GM19395 (cell line): ENCODE results near the gene ARGLU1.

Source experiments
- ATAC-seq: cut with Tn5 transposase; IDR thresholded peaks from one replicate; pipeline ENCODE4 v1.9.1; 2021; ENCODE audit warnings: mild to moderate bottlenecking, moderate library complexity; ENCODE audit not compliant: unreplicated experiment

ARGLU1 gene

GRCh38 chr13:106587787-106588186 is 19.9 kb upstream of the ARGLU1 start:
- ATAC-seq, result no peak

GRCh38 chr13:106586648-106587166 is 18.8 kb upstream of the ARGLU1 start:
- ATAC-seq, result no peak

- ATAC-seq, result no peak
Observed at GRCh38 chr13:106581225-106581624, 13.3 kb upstream of the ARGLU1 start.

- no peak for ATAC-seq
Observed at GRCh38 chr13:106575896-106576295, 8.0 kb upstream of the ARGLU1 start.

- no peak for ATAC-seq
Observed at GRCh38 chr13:106573868-106574267, 5.9 kb upstream of the ARGLU1 start.

GRCh38 chr13:106573284-106573846 is 5.4 kb upstream of the ARGLU1 start:
- ATAC-seq, result no peak

- no peak for ATAC-seq
Observed at GRCh38 chr13:106570299-106570852, 2.4 kb upstream of the ARGLU1 start.

- no peak for ATAC-seq
Observed at GRCh38 chr13:106569233-106570095, 1.5 kb upstream of the ARGLU1 start.

- peak; percentile 55 for ATAC-seq
Observed at GRCh38 chr13:106568299-106569003, 514 bp upstream of the ARGLU1 start.

- ATAC-seq, result peak; percentile 50
Observed at GRCh38 chr13:106566641-106567473, 1.1 kb downstream of the ARGLU1 start.

- ATAC-seq, result no peak
Observed at GRCh38 chr13:106565127-106565775, 2.7 kb downstream of the ARGLU1 start.

- no peak for ATAC-seq
Observed at GRCh38 chr13:106562301-106562700, 5.6 kb downstream of the ARGLU1 start.

- peak; percentile 76 for ATAC-seq
Observed at GRCh38 chr13:106561551-106562170, 6.3 kb downstream of the ARGLU1 start.

- no peak for ATAC-seq
Observed at GRCh38 chr13:106560821-106561220, 7.1 kb downstream of the ARGLU1 start.

GRCh38 chr13:106558527-106558926 is 9.4 kb downstream of the ARGLU1 start:
- no peak for ATAC-seq

- ATAC-seq, result no peak
Observed at GRCh38 chr13:106555631-106556328, 12.2 kb downstream of the ARGLU1 start.

- ATAC-seq, result no peak
Observed at GRCh38 chr13:106551751-106552150, 16.2 kb downstream of the ARGLU1 start.

GRCh38 chr13:106551350-106551749 is 16.6 kb downstream of the ARGLU1 start:
- no peak for ATAC-seq
